K562 (cell line): Measurements from ENCODE around the gene ZNF506. TPM values are rescaled to one million over a fixed set of nuclear protein-coding genes. Genes with fewer than 3 reads are reported as not detected.

Source experiments
- ARID2 ChIP-seq: fragments of 450-650 bp; IDR thresholded peaks from 2 replicates; pipeline ENCODE4 v1.6.1; 2017; ENCODE audit warnings: antibody characterized with exemption, mild to moderate bottlenecking
- C11orf30 ChIP-seq: fragments of 450-650 bp; IDR thresholded peaks from 2 replicates; pipeline ENCODE4 v1.6.1; 2016; ENCODE audit warnings: low read depth, mild to moderate bottlenecking
- ELF2 ChIP-seq: fragments of 250-450 bp; sonication (Bioruptor Pico); IDR thresholded peaks from 2 replicates; pipeline ENCODE4 v1.5.0; 2021; ENCODE audit warnings: mild to moderate bottlenecking
- HDAC6 ChIP-seq: IDR thresholded peaks from 2 replicates; pipeline ENCODE4 v1.6.1; 2012; ENCODE audit warnings: low read depth, mild to moderate bottlenecking, control low read depth, inconsistent platforms, low read length, moderate library complexity
- HNRNPK ChIP-seq: fragments of 200-400 bp; formaldehyde crosslinking; IDR thresholded peaks from one replicate; pipeline ENCODE4 v1.6.1; 2018; ENCODE audit warnings: mild to moderate bottlenecking, low read depth, low read length; ENCODE audit not compliant: poor library complexity, severe bottlenecking
- KDM1A ChIP-seq, 2 experiments: fragments of 450-650 bp; IDR thresholded peaks; 2 replicates each; pipeline ENCODE4 v1.6.1; 2016; ENCODE audit warnings: mild to moderate bottlenecking in 2 of 2
- MXI1 ChIP-seq: IDR thresholded peaks from 2 replicates; pipeline ENCODE4 v1.6.1; 2011; ENCODE audit warnings: low read depth, mild to moderate bottlenecking, improper control_type of control experiment, low read length
- NR2F6 ChIP-seq: fragments of 450-650 bp; formaldehyde crosslinking; IDR thresholded peaks from 2 replicates; pipeline ENCODE4 v1.4.0; 2020; ENCODE audit warnings: mild to moderate bottlenecking
- POLR3G ChIP-seq: IDR thresholded peaks from 2 replicates; pipeline ENCODE4 v1.6.1; 2011; ENCODE audit not compliant: insufficient read length, insufficient replicate concordance; ENCODE audit errors: extremely low read depth
- RNF2 ChIP-seq: sonication (generic); IDR thresholded peaks from 2 replicates; pipeline ENCODE4 v1.6.1; 2016
- SIX5 ChIP-seq, 2 experiments: IDR thresholded peaks; 2 replicates each; pipeline ENCODE4 v1.6.1; 2011; ENCODE audit warnings: low read length in 2 of 2, borderline replicate concordance in 1 of 2, low read depth in 1 of 2, mild to moderate bottlenecking in 1 of 2, moderate library complexity in 1 of 2; ENCODE audit not compliant: insufficient read depth in 1 of 2
- TARDBP ChIP-seq: fragments of 450-650 bp; IDR thresholded peaks from 2 replicates; pipeline ENCODE4 v1.6.1; 2016
- TCF3 ChIP-seq: sonication (generic); formaldehyde crosslinking; IDR thresholded peaks from 2 replicates; pipeline ENCODE4 v1.4.0; 2020; ENCODE audit warnings: mild to moderate bottlenecking, missing genetic modification reagents
- THRAP3 ChIP-seq: fragments of 450-650 bp; IDR thresholded peaks from 2 replicates; pipeline ENCODE4 v1.6.1; 2016; ENCODE audit warnings: mild to moderate bottlenecking, inconsistent platforms, borderline replicate concordance
- polyA plus RNA-seq, 8 experiments: library from polyadenylated mRNA; depleted of rRNA in 4 of 8; stranded (reverse) in 5 of 8; unstranded in 3 of 8; fragments of >200 nt; fragmentation: Nextera tagmentation in 2 of 8; fragmentation: Illumina TruSeq in 1 of 8; extraction: Ambion mirVana in 2 of 8; extraction: Trizol in 1 of 8; gene quantifications; 2 replicates each; pipeline versions ENCODE4 v1.2.1 to v1.2.3, GENCODE V29; 2011 to 2014; ENCODE audit warnings: inconsistent platforms in 1 of 8, missing spikeins in 1 of 8
- total RNA-seq, 7 experiments: library from RNA; depleted of rRNA in 6 of 7; stranded (reverse); fragments of >200 nt in 6 of 7; fragmentation: Illumina TruSeq in 2 of 7; extraction: Trizol in 2 of 7; gene quantifications; 2 replicates each; pipeline versions ENCODE4 v1.2.1 to v1.2.3, GENCODE V29; 2011 to 2021; ENCODE audit warnings: low replicate concordance in 1 of 7
- TF ChIP-seq, protein P1 (sequence below): fragments of 450-650 bp; IDR thresholded peaks from 2 replicates; pipeline ENCODE4 v1.6.1; 2018; ENCODE audit warnings: mild to moderate bottlenecking, low read depth; ENCODE audit not compliant: partially characterized antibody
- TF ChIP-seq, protein P2 (sequence below): fragments of 250-450 bp; sonication (Bioruptor Pico); IDR thresholded peaks from 2 replicates; pipeline ENCODE4 v1.4.0; 2020; ENCODE audit warnings: mild to moderate bottlenecking, moderate library complexity
- TF ChIP-seq, protein P3 (sequence below): sonication (generic); formaldehyde crosslinking; IDR thresholded peaks from 2 replicates; pipeline ENCODE4 v1.4.0; 2020; ENCODE audit warnings: mild to moderate bottlenecking, missing genetic modification reagents
- TF ChIP-seq, protein P4 (sequence below): sonication (generic); formaldehyde crosslinking; IDR thresholded peaks from 2 replicates; pipeline ENCODE4 v1.8.0; 2022; ENCODE audit warnings: mild to moderate bottlenecking, missing genetic modification reagents
- TF ChIP-seq, protein P5 (sequence below): fragments of 450-650 bp; formaldehyde crosslinking; conservative IDR thresholded peaks from 2 replicates; pipeline ENCODE4 v1.4.0; 2022; ENCODE audit warnings: mild to moderate bottlenecking, missing genetic modification characterization

Gene ZNF506
- total and polyA plus RNA-seq, 9 of the 15 experiments (the other 6 are each of a cell fraction or from before 2014, with no cell fraction given), result 0.03 to 0.44 (median 0.14) TPM; not detected in 2

DNA sequence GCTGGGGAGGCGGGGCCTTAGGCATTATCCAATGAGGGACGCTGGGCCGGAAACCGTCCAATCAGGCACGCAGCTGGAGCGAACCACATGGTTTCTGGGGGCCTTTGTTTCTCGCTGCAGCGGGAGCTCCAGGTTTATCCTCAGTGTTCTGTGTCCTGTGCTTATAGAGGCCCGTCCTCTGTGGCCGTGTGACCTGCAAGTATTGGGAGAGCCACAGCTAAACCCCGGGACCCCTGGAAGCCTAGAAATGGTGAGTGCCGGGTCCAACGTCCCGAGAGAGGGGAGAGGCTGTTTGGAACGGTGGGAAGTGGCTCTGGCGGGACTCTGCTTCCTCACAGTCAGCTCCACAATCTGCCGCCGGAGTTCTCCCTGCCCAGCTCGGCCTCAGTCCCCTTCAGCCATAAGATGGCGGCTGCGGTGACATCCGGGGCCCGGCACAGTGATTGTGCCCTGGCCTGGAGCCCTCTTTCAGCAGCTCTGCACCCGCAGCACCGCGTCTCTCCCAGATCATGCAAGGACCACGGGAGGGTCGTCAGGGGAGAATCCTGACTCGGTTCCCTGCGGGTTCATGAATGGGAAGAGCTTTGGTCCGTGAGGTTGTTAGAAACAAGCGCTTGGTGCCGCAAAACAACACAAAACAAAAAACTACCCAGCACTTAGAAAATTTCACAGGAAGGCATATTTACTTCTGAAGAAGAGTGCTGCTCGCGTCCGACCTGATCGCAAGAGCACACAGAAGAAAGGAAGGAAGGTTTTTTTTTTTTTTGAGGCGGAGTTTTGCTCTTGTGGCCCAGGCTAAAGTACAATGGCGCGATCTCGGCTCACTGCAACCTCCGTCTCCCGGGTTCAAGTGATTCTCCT lies 44.4 kb upstream of the ZNF506 start, which contains the start of gene ZNF253 (continued):
- TF ChIP-seq, protein P1, sequence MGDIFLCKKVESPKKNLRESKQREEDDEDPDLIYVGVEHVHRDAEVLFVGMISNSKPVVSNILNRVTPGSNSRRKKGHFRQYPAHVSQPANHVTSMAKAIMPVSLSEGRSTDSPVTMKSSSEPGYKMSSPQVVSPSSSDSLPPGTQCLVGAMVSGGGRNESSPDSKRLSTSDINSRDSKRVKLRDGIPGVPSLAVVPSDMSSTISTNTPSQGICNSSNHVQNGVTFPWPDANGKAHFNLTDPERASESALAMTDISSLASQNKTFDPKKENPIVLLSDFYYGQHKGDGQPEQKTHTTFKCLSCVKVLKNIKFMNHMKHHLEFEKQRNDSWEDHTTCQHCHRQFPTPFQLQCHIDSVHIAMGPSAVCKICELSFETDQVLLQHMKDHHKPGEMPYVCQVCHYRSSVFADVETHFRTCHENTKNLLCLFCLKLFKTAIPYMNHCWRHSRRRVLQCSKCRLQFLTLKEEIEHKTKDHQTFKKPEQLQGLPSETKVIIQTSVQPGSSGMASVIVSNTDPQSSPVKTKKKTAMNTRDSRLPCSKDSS, result no peak
- TF ChIP-seq KDM1A (IDR thresholded peaks at IDR 0.05) (no peak), TARDBP (no peak), C11orf30 (no peak), THRAP3 (no peak), TCF3 (CRISPR knock-in tag) (no peak), POLR3G (no peak), MXI1 (no peak), ELF2 (CRISPR knock-in tag) (no peak), SIX5 (IDR thresholded peaks at IDR 0.05; ENCODE audit: borderline replicate concordance in 1 of 2, insufficient read depth in 1 of 2, low read depth in 1 of 2, low read length in 2 of 2) (no peak), ARID2 (no peak), NR2F6 (CRISPR knock-in tag) (no peak), HNRNPK (no peak), HDAC6 (no peak), RNF2 (0 out of 2 replicates have a peak, but pooled peaks have one; percentile 65)
- TF ChIP-seq, protein P2, sequence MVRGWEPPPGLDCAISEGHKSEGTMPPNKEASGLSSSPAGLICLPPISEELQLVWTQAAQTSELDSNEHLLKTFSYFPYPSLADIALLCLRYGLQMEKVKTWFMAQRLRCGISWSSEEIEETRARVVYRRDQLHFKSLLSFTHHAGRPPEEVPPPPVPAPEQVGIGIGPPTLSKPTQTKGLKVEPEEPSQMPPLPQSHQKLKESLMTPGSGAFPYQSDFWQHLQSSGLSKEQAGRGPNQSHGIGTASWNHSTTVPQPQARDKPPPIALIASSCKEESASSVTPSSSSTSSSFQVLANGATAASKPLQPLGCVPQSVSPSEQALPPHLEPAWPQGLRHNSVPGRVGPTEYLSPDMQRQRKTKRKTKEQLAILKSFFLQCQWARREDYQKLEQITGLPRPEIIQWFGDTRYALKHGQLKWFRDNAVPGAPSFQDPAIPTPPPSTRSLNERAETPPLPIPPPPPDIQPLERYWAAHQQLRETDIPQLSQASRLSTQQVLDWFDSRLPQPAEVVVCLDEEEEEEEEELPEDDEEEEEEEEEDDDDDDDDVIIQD, result no peak
- TF ChIP-seq, protein P3, sequence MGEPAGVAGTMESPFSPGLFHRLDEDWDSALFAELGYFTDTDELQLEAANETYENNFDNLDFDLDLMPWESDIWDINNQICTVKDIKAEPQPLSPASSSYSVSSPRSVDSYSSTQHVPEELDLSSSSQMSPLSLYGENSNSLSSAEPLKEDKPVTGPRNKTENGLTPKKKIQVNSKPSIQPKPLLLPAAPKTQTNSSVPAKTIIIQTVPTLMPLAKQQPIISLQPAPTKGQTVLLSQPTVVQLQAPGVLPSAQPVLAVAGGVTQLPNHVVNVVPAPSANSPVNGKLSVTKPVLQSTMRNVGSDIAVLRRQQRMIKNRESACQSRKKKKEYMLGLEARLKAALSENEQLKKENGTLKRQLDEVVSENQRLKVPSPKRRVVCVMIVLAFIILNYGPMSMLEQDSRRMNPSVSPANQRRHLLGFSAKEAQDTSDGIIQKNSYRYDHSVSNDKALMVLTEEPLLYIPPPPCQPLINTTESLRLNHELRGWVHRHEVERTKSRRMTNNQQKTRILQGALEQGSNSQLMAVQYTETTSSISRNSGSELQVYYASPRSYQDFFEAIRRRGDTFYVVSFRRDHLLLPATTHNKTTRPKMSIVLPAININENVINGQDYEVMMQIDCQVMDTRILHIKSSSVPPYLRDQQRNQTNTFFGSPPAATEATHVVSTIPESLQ, result 0 out of 2 replicates have a peak, but pooled peaks have one; percentile 37
- TF ChIP-seq, protein P4, sequence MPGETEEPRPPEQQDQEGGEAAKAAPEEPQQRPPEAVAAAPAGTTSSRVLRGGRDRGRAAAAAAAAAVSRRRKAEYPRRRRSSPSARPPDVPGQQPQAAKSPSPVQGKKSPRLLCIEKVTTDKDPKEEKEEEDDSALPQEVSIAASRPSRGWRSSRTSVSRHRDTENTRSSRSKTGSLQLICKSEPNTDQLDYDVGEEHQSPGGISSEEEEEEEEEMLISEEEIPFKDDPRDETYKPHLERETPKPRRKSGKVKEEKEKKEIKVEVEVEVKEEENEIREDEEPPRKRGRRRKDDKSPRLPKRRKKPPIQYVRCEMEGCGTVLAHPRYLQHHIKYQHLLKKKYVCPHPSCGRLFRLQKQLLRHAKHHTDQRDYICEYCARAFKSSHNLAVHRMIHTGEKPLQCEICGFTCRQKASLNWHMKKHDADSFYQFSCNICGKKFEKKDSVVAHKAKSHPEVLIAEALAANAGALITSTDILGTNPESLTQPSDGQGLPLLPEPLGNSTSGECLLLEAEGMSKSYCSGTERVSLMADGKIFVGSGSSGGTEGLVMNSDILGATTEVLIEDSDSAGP (CRISPR knock-in tag), result no peak
- TF ChIP-seq, protein P5, sequence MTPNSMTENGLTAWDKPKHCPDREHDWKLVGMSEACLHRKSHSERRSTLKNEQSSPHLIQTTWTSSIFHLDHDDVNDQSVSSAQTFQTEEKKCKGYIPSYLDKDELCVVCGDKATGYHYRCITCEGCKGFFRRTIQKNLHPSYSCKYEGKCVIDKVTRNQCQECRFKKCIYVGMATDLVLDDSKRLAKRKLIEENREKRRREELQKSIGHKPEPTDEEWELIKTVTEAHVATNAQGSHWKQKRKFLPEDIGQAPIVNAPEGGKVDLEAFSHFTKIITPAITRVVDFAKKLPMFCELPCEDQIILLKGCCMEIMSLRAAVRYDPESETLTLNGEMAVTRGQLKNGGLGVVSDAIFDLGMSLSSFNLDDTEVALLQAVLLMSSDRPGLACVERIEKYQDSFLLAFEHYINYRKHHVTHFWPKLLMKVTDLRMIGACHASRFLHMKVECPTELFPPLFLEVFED, result no peak
